Uterus (tissue), 4 donors: ENCODE data around the gene APC2. TPM values are rescaled to one million over a fixed set of nuclear protein-coding genes. Genes with fewer than 3 reads are reported as not detected.
"Not testable (repeated sequence)": the region's sequence is repeated elsewhere in the genome, so short reads cannot be mapped to it uniquely, and the experiment has no call there.

ENCODE experiments used
- DNase-seq, 2 donors: peaks; one replicate each; pipeline ENCODE4 v3.0.0-alpha.2; 2019 to 2020
- H3K27ac ChIP-seq, 2 donors: fragments of 200-600 bp; sonication (generic); 1 replicate in 1 of 2; 2 replicates in 1 of 2; pipeline ENCODE4 v1.5.1; 2016 to 2018
- H3K27me3 ChIP-seq, 2 donors: fragments of 200-600 bp; sonication (generic); one replicate each; pipeline ENCODE4 v1.5.1; 2018 to 2019; ENCODE audit warnings: control low read depth in 1 of 2
- H3K36me3 ChIP-seq, 2 donors: fragments of 200-600 bp; sonication (generic); one replicate each; pipeline ENCODE4 v1.5.1; 2019; ENCODE audit warnings: control low read depth in 1 of 2
- H3K4me1 ChIP-seq, 2 donors: fragments of 200-600 bp; sonication (generic); one replicate each; pipeline ENCODE4 v1.5.1; 2018 to 2019; ENCODE audit warnings: control low read depth in 1 of 2
- H3K4me3 ChIP-seq, 2 donors: fragments of 200-600 bp; sonication (generic); 1 replicate in 1 of 2; 2 replicates in 1 of 2; pipeline ENCODE4 v1.5.1; 2018 to 2019; ENCODE audit warnings: mild to moderate bottlenecking in 1 of 2
- H3K9me3 ChIP-seq, 2 donors: fragments of 200-600 bp; sonication (generic); one replicate each; pipeline ENCODE4 v1.5.1; 2019; ENCODE audit warnings: control low read depth in 1 of 2
- POLR2A ChIP-seq, 2 donors: fragments of 450-650 bp; IDR thresholded peaks; one replicate each; pipeline ENCODE4 v1.6.1; 2016; ENCODE audit warnings: antibody characterized with exemption in 2 of 2, mild to moderate bottlenecking in 1 of 2, moderate library complexity in 1 of 2
- intact Hi-C: fragments of 100-400 bp; cut with DNase I; formaldehyde crosslinking; loops from one replicate; pipeline ENCODE4 v1.15.1; 2023; ENCODE audit warnings: low total_unique reads
- total RNA-seq, 4 donors: library from RNA; depleted of rRNA in 3 of 4; stranded (reverse); fragments of >200 nt in 3 of 4; gene quantifications; one replicate each; pipeline versions ENCODE4 v1.1.0 to v1.2.4, GENCODE V29; 2014 to 2023
- TF ChIP-seq, protein P1 (sequence below), 4 experiments: fragments of 200-600 bp in 2 of 4; fragments of 450-650 bp in 2 of 4; sonication (generic) in 2 of 4; IDR thresholded peaks; one replicate each; pipeline ENCODE4 v1.5.1; 2016 to 2019; ENCODE audit warnings: antibody characterized with exemption in 4 of 4, mild to moderate bottlenecking in 2 of 4, moderate library complexity in 1 of 4
- donor health status: DM: yes; HTN: yes; CAD: no.

APC2 gene
- total RNA-seq, 4 donors from 2014 or later: 0.12 to 3.5 (median 0.77) TPM; not detected in 1

DNA sequence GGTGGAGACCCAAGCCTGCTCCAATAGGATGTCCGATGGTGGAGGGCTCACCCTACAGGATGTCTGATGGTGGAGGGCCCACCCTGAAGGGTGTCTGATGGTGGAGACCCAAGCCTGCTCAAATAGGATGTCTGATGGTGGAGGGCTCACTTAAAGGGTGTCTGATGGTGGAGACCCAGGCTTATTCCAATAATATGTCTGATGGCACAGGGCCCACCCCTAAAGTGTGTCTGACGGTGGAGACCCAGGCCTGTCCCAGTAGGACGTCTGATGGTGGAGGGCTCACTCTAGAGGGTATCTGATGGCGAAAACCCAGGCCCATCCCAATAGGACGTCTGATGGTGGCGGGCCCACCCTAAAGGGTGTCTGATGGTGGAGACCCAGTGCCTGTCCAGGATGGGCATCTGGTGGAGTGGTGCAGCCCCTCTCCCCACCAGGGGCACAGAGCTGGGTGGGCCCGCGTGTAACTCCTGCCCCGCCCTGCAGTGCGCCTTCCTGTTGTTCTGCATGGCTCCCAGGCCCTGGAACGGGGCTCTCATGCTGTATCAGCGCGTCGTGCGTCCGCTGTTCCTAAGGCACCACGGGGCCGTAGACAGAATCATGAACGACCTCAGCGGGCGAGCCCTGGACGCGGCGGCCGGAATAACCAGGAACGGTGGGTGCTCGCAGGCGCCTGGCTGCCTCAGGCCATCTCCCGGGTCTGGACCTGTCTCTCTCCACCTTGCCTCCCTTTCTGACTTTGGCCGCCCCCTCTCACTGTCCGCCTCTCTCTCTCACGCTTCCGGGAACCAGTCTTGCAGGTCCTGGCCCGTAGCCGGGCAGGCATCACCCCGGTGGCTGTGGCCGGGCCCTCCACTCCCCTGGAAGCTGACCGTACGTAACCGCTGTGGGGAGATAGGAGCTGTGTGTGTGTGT is 46.1 kb downstream of the APC2 start:
- no peak for TF ChIP-seq POLR2A (IDR thresholded peaks at IDR 0.05)
- TF ChIP-seq, protein P1, sequence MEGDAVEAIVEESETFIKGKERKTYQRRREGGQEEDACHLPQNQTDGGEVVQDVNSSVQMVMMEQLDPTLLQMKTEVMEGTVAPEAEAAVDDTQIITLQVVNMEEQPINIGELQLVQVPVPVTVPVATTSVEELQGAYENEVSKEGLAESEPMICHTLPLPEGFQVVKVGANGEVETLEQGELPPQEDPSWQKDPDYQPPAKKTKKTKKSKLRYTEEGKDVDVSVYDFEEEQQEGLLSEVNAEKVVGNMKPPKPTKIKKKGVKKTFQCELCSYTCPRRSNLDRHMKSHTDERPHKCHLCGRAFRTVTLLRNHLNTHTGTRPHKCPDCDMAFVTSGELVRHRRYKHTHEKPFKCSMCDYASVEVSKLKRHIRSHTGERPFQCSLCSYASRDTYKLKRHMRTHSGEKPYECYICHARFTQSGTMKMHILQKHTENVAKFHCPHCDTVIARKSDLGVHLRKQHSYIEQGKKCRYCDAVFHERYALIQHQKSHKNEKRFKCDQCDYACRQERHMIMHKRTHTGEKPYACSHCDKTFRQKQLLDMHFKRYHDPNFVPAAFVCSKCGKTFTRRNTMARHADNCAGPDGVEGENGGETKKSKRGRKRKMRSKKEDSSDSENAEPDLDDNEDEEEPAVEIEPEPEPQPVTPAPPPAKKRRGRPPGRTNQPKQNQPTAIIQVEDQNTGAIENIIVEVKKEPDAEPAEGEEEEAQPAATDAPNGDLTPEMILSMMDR (IDR thresholded peaks at IDR 0.05): no peak
- no peaks in the 10 kb centered on the region for H3K36me3 ChIP-seq
- H3K9me3 ChIP-seq: no peaks in the 10 kb centered on the region
- H3K4me1 ChIP-seq: no peaks in the 10 kb centered on the region
- intact Hi-C loops: no loop called here
- DNase-seq: no peak
- no peak overlapping the region for H3K27ac ChIP-seq
- H3K27me3 ChIP-seq: no peaks in the 10 kb centered on the region
- H3K4me3 ChIP-seq: no peak overlapping the region

DNA sequence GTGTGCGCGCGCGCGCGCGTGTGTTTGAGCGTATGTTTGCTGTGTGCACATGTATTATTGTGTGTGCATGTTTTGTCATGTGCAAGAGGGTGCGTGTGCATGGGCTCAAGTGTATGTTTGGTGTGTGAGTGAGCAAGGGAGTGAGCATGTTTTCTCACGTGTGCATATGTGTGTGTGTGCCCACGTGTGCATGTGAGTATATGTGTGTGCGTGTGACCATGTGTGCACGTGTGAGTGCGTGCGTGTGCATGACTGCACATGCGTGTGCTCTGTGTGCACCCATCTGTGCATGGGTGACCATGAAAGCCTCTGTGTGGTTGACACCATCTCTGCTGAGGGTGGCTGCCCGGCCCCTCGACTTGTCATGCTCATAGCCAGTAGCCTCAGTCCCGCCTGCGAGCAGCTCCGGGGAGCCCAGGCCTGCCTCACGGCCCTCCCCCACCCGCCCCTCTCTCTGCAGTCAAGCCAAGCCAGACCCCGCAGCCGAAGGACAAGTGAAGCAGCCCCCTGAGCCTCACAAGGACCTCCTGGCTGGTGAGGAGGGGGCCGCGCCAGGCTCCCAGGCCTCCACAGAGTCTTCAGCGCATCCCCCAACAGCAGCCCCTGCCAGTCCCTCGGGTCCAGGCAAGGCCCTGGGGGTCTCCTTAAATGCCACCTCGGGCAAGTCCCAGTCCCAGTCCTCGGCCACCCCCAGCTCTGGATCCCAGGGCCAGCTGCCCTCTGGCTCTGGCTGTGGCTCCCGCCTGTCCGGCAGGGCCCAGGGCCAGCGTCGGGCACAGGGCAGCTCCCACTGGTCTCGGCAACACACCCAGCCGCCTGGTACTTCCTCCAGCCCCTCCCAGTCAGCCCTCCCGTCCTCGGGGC is 47.0 kb downstream of the APC2 start:
- TF ChIP-seq, protein P1 (IDR thresholded peaks at IDR 0.05): no peak
- TF ChIP-seq POLR2A (IDR thresholded peaks at IDR 0.05): no peak
- Histone ChIP-seq H3K36me3 (no peaks in the 10 kb centered on the region), H3K4me3 (no peak overlapping the region), H3K9me3 (no peaks in the 10 kb centered on the region), H3K27ac (no peak overlapping the region), H3K27me3 (no peaks in the 10 kb centered on the region), H3K4me1 (no peaks in the 10 kb centered on the region)
- DNase-seq: no peak
- intact Hi-C loops: no loop called here

DNA sequence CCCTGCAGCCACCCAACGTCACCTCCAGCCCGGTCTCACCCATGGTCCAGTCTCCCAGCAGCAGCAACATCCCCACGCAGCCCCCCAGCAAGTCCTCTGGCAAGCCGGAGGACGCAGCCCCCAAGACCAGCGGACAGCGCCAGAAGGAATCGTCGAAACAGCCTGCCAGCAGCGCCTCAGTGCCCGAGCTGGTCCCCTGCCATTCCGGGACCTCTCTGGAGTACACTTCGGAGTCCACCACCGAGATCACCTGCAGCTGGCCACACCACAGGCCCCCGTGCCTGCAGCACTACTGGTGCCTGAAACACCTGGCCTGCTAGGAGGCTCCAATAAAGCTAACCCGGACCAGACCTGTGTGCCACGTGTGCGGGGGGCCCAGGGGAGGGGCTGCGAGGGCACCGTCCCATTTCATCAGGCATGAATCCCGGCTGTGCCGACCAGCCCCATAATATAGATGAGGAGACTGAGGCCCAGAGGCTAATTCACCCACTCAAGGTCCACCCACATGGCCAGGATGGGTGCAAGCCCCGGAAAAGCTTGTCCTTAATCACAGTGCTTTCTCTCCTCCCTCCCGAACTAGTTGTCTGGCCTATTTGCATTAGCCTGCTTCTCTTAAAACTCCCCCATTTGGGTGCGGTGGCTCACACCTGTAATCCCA is 47.8 kb downstream of the APC2 start:
- no peak overlapping the region for H3K27ac ChIP-seq
- no peak for DNase-seq
- H3K36me3 ChIP-seq: no peaks in the 10 kb centered on the region
- intact Hi-C loops: no loop called here
- no peak for TF ChIP-seq POLR2A (IDR thresholded peaks at IDR 0.05)
- TF ChIP-seq, protein P1 (IDR thresholded peaks at IDR 0.05): no peak
- H3K27me3 ChIP-seq: no peaks in the 10 kb centered on the region
- H3K9me3 ChIP-seq: no peaks in the 10 kb centered on the region
- H3K4me1 ChIP-seq: no peaks in the 10 kb centered on the region
- no peak overlapping the region for H3K4me3 ChIP-seq

DNA sequence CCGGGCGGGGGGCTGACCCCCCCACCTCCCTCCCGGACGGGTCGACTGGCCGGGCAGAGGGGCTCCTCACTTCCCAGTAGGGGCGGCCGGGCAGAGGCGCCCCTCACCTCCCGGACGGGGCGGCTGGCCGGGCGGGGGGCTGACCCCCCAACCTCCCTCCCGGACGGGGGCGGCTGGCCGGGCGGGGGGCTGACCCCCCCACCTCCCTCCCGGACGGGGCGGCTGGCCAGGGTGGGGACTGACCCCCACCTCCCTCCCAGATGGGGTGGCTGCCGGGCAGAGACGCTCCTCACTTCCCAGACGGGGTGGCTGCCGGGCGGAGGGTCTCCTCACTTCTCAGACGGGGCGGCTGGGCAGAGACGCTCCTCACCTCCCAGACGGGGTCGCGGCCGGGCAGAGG is 49.3 kb downstream of the APC2 start:
- H3K4me1 ChIP-seq, H3K36me3 ChIP-seq, DNase-seq, H3K9me3 ChIP-seq, H3K27me3 ChIP-seq, intact Hi-C loops, H3K4me3 ChIP-seq, H3K27ac ChIP-seq: not testable (repeated sequence)

DNA sequence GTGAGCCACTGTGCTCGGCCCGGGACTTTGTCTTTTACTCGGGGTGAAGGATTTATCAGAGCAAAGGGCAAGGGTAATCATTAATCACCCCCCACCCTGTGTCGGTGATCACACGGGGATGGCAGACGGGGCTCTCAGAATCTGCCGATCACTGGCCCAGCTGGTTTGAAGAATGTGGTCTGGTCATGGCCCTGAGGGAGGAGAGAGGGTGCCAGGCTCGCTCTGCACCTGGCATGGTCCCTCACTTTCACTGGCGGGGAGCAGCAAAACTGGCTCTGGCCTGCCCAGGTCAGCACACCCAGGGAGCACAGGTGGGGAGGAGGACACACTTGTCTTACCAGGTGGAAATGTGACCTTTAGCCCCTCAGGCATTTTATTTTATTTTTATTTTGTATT is 51.3 kb downstream of the APC2 start:
- no peak for DNase-seq
- H3K4me1 ChIP-seq: peaks cover 0 to 6% of the 10 kb centered on the region in 2 donors
- no peaks in the 10 kb centered on the region for H3K9me3 ChIP-seq
- no peaks in the 10 kb centered on the region for H3K36me3 ChIP-seq
- TF ChIP-seq, protein P1 (IDR thresholded peaks at IDR 0.05): no peak
- TF ChIP-seq POLR2A (IDR thresholded peaks at IDR 0.05): no peak
- no peaks in the 10 kb centered on the region for H3K27me3 ChIP-seq
- intact Hi-C loops: no loop called here
- H3K27ac ChIP-seq: no peak overlapping the region
- H3K4me3 ChIP-seq: no peak overlapping the region
